HepG2 (cell line): ENCODE measurements around the gene STAT6.

Source experiments
- CREB1 ChIP-seq, 2 experiments: fragments of 450-650 bp in 1 of 2; IDR thresholded peaks; 2 replicates each; pipeline ENCODE4 v1.6.1; 2016 to 2017; ENCODE audit warnings: control low read depth in 1 of 2, mild to moderate bottlenecking in 1 of 2, missing compliant biosample characterization in 1 of 2, missing genetic modification characterization in 1 of 2
- ELF4 ChIP-seq: sonication (generic); formaldehyde crosslinking; IDR thresholded peaks from 2 replicates; pipeline ENCODE4 v1.5.0; 2020; ENCODE audit warnings: missing genetic modification reagents, mild to moderate bottlenecking, moderate library complexity, borderline replicate concordance
- NCOA1 ChIP-seq: sonication (generic); formaldehyde crosslinking; IDR thresholded peaks from 2 replicates; pipeline ENCODE4 v1.9.0; 2021; ENCODE audit warnings: missing genetic modification reagents
- NFRKB ChIP-seq: fragments of 450-650 bp; IDR thresholded peaks from 2 replicates; pipeline ENCODE4 v1.6.1; 2017
- POLR2A ChIP-seq, 2 experiments: IDR thresholded peaks; 2 replicates each; pipeline ENCODE4 v1.6.1; 2011; ENCODE audit warnings: low read depth in 2 of 2, low read length in 2 of 2, mild to moderate bottlenecking in 1 of 2, moderate library complexity in 1 of 2; ENCODE audit not compliant: insufficient read depth in 1 of 2
- TF ChIP-seq, protein P1 (sequence below): sonication (generic); formaldehyde crosslinking; IDR thresholded peaks from 2 replicates; pipeline ENCODE4 v1.5.0; 2020; ENCODE audit warnings: mild to moderate bottlenecking, missing genetic modification reagents, moderate library complexity
- TF ChIP-seq, protein P2 (sequence below): sonication (generic); IDR thresholded peaks from 2 replicates; pipeline ENCODE4 v1.6.1; 2016; ENCODE audit warnings: low read depth, borderline replicate concordance

DNA sequence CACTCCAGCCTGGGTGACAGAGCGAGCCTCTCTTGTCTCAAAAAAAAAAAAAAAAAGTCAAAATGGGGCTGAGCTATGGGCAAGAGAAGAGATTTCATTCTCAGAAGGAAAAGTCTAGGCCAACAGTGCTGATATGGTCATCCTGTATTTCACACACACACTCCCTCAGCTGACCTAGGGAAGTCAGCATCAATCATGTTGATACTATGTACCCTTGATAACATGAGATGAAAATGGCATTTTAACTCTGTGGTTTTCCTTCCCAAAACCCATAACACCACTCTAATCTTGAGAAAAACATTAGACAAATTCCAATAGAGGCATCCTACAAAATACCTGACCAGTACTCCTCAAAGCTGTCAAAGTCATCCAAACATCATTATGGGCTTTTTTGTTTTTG is 30.3 kb downstream of the STAT6 start:
- TF ChIP-seq, protein P1, sequence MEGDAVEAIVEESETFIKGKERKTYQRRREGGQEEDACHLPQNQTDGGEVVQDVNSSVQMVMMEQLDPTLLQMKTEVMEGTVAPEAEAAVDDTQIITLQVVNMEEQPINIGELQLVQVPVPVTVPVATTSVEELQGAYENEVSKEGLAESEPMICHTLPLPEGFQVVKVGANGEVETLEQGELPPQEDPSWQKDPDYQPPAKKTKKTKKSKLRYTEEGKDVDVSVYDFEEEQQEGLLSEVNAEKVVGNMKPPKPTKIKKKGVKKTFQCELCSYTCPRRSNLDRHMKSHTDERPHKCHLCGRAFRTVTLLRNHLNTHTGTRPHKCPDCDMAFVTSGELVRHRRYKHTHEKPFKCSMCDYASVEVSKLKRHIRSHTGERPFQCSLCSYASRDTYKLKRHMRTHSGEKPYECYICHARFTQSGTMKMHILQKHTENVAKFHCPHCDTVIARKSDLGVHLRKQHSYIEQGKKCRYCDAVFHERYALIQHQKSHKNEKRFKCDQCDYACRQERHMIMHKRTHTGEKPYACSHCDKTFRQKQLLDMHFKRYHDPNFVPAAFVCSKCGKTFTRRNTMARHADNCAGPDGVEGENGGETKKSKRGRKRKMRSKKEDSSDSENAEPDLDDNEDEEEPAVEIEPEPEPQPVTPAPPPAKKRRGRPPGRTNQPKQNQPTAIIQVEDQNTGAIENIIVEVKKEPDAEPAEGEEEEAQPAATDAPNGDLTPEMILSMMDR = no peak
- TF ChIP-seq, protein P2, sequence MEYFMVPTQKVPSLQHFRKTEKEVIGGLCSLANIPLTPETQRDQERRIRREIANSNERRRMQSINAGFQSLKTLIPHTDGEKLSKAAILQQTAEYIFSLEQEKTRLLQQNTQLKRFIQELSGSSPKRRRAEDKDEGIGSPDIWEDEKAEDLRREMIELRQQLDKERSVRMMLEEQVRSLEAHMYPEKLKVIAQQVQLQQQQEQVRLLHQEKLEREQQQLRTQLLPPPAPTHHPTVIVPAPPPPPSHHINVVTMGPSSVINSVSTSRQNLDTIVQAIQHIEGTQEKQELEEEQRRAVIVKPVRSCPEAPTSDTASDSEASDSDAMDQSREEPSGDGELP = no peak
- no peak for TF ChIP-seq ELF4 (CRISPR knock-in tag)
- no peak for TF ChIP-seq NCOA1 (CRISPR knock-in tag)
- TF ChIP-seq POLR2A (IDR thresholded peaks at IDR 0.05; ENCODE audit: insufficient read depth in 1 of 2, low read depth in 2 of 2, low read length in 2 of 2) = no peak
- no peak for TF ChIP-seq CREB1 (IDR thresholded peaks at IDR 0.05)
- no peak for TF ChIP-seq CREB1 (CRISPR knock-in tag; IDR thresholded peaks at IDR 0.05)
- no peak for TF ChIP-seq NFRKB
